Measurements from ENCODE around the gene NRP2.

The NRP2 gene

DNA sequence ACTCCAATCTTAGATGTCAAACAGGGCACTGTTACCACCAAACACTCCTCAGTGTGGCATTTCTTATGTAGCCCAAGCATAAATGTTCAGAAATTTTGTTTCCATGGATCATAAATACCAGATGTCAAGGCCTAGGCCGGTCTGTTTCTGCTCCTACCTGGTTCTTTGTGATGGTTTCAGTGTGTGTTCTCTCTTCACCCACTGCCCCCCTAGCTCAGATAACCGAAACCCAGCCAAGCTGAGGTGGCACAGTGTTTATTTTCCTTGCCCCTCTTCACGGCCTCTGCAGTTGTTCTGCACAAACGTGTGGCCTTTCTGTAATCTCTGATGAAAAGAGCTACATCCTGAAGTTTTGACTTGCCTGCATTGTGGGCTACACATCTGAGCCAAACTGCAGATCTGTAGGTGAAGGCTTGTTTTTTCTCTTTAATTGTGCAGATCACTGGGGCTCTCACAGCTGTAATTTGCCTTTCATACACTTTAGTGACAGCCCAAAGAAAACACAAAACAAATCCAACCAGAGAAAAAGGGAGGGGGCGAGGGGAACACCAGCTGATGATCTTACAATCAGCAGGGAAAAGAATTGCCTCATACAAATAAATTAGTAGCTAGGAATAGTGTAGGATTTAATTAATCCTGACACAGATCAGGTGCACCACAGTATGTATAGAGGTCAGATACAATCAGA is 99.1 kb downstream of the NRP2 start:
- no peaks in the 10 kb centered on the region for H3K9me3 ChIP-seq
- no peak overlapping the region for H3K4me3 ChIP-seq (ENCODE audit: low read depth in 1 of 2, low read length in 1 of 2)
- H3K27ac ChIP-seq, result no peak overlapping the region
- H3K36me3 ChIP-seq, result no peaks in the 10 kb centered on the region
- H3K4me1 ChIP-seq (ENCODE audit: control insufficient read depth in 1 of 2, insufficient read depth in 1 of 2, low read depth in 1 of 2, low read length in 1 of 2), result no peaks in the 10 kb centered on the region
- no peaks in the 10 kb centered on the region for H3K27me3 ChIP-seq
- TF ChIP-seq, protein P1, sequence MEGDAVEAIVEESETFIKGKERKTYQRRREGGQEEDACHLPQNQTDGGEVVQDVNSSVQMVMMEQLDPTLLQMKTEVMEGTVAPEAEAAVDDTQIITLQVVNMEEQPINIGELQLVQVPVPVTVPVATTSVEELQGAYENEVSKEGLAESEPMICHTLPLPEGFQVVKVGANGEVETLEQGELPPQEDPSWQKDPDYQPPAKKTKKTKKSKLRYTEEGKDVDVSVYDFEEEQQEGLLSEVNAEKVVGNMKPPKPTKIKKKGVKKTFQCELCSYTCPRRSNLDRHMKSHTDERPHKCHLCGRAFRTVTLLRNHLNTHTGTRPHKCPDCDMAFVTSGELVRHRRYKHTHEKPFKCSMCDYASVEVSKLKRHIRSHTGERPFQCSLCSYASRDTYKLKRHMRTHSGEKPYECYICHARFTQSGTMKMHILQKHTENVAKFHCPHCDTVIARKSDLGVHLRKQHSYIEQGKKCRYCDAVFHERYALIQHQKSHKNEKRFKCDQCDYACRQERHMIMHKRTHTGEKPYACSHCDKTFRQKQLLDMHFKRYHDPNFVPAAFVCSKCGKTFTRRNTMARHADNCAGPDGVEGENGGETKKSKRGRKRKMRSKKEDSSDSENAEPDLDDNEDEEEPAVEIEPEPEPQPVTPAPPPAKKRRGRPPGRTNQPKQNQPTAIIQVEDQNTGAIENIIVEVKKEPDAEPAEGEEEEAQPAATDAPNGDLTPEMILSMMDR (IDR thresholded peaks at IDR 0.05), result no peak

- TF ChIP-seq, protein P1 (IDR thresholded peaks at IDR 0.05), result no peak
- Histone ChIP-seq H3K27me3 (no peaks in the 10 kb centered on the region), H3K4me3 (ENCODE audit: low read depth in 1 of 2, low read length in 1 of 2) (no peak overlapping the region)
Measured at GRCh38 chr2:205782941-205783340, 100.6 kb downstream of the NRP2 start.

GRCh38 chr2:205783872-205784499 is 101.7 kb downstream of the NRP2 start:
- Histone ChIP-seq H3K4me3 (ENCODE audit: low read depth in 1 of 2, low read length in 1 of 2) (no peak overlapping the region), H3K27ac (no peak overlapping the region), H3K4me1 (ENCODE audit: control insufficient read depth in 1 of 2, insufficient read depth in 1 of 2, low read depth in 1 of 2, low read length in 1 of 2) (no peaks in the 10 kb centered on the region), H3K36me3 (no peaks in the 10 kb centered on the region), H3K27me3 (no peaks in the 10 kb centered on the region), H3K9me3 (no peaks in the 10 kb centered on the region)
- TF ChIP-seq, protein P1 (IDR thresholded peaks at IDR 0.05), result no peak

More at GRCh38 chr2:205782941-205783340, 100.6 kb downstream of the NRP2 start:
- Histone ChIP-seq H3K4me1 (ENCODE audit: control insufficient read depth in 1 of 2, insufficient read depth in 1 of 2, low read depth in 1 of 2, low read length in 1 of 2) (no peaks in the 10 kb centered on the region), H3K36me3 (no peaks in the 10 kb centered on the region), H3K27ac (no peak overlapping the region), H3K9me3 (no peaks in the 10 kb centered on the region)

DNA sequence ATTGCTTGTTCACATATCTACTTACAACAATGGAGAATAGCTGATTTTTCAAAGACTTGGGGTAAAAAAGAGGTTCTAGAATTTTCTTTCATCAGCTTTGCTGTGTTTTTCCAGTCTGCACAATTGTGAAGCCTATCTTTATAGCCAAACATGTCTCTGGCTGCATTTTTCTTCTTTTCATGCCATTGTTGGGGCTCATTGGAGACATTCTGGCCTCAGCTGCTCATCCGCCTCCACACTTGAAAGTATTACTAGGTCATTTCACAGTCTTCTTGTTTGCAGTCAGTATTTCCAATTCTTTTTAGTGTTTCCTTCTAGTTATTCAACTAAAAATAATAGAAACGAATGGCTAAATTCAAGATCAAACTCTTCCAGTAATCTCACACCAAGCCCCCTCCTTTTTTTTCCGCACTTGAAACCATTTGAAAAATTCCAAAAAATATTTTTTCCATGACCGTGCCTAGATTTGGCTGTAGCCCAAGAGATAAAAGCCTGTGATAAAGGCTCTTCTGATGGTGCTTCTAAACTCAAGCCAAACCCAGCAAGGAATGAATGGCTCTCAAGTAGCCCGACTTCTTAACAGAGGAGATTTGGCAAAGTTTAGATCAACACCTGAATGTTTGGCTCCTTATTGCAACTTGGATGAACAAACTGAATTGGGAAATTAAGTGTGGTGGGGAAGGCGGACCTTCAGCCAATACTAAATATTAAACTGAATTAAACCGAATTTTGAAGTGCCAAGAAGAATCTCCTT is 103.4 kb downstream of the NRP2 start:
- no peaks in the 10 kb centered on the region for H3K27me3 ChIP-seq
- TF ChIP-seq, protein P1 (IDR thresholded peaks at IDR 0.05), result no peak
- H3K9me3 ChIP-seq, result no peaks in the 10 kb centered on the region
- no peaks in the 10 kb centered on the region for H3K36me3 ChIP-seq
- H3K27ac ChIP-seq, result no peak overlapping the region
- H3K4me3 ChIP-seq (ENCODE audit: low read depth in 1 of 2, low read length in 1 of 2), result no peak overlapping the region
- no peaks in the 10 kb centered on the region for H3K4me1 ChIP-seq (ENCODE audit: control insufficient read depth in 1 of 2, insufficient read depth in 1 of 2, low read depth in 1 of 2, low read length in 1 of 2)

DNA sequence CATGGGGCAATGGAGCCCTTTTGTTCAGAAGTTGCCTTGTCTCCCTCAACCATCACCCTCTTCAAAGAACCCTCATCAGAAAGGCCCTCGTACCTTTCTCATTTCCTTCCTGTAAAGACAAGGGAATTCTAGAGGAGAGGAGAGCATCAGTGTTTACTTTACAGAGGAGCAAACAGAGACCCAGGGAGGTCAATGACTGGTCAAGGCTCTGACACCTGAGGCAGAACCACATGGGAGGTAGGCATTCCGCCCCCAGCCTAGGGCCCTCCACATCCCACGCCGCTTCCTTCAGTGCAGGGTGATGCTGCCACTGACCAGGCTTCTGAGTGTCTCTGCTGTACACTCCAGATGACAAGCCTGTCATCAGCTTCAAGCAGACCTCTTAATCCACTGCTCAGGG is 104.7 kb downstream of the NRP2 start:
- TF ChIP-seq, protein P1 (IDR thresholded peaks at IDR 0.05), result no peak
- Histone ChIP-seq H3K4me3 (ENCODE audit: low read depth in 1 of 2, low read length in 1 of 2) (no peak overlapping the region), H3K36me3 (no peaks in the 10 kb centered on the region), H3K27ac (no peak overlapping the region), H3K9me3 (no peaks in the 10 kb centered on the region), H3K27me3 (no peaks in the 10 kb centered on the region), H3K4me1 (ENCODE audit: control insufficient read depth in 1 of 2, insufficient read depth in 1 of 2, low read depth in 1 of 2, low read length in 1 of 2) (no peaks in the 10 kb centered on the region)
